ENCODE results near the gene RTL1.

RTL1 gene

GRCh38 chr14:100854435-100854834 lies 49.1 kb downstream of the RTL1 start:
- TF ChIP-seq REST (IDR thresholded peaks at IDR 0.05; ENCODE audit: low read depth), result no peak
- TF ChIP-seq NFIC (IDR thresholded peaks at IDR 0.05), result no peak
- no peak for TF ChIP-seq CREB1 (IDR thresholded peaks at IDR 0.05; ENCODE audit: low read depth)
- TF ChIP-seq EP300 (IDR thresholded peaks at IDR 0.05; ENCODE audit: borderline replicate concordance), result no peak
- no peak for TF ChIP-seq MAX (IDR thresholded peaks at IDR 0.05)
- no peak for TF ChIP-seq CEBPB (IDR thresholded peaks at IDR 0.05)
- TF ChIP-seq EGR1 (IDR thresholded peaks at IDR 0.05), result no peak
- TF ChIP-seq YY1 (IDR thresholded peaks at IDR 0.05; ENCODE audit: low read depth), result no peak
- no peak for TF ChIP-seq FOXM1 (IDR thresholded peaks at IDR 0.05; ENCODE audit: borderline replicate concordance, low read depth)
- TF ChIP-seq TAF1 (IDR thresholded peaks at IDR 0.05; ENCODE audit: low read depth), result no peak
- TF ChIP-seq RAD21 (IDR thresholded peaks at IDR 0.05; ENCODE audit: low read depth), result no peak
- TF ChIP-seq TCF12 (IDR thresholded peaks at IDR 0.05; ENCODE audit: low read depth), result no peak
- no peak for TF ChIP-seq TEAD4 (IDR thresholded peaks at IDR 0.05)
- no peak for TF ChIP-seq USF1 (IDR thresholded peaks at IDR 0.05)
- TF ChIP-seq ZBTB7A (IDR thresholded peaks at IDR 0.05; ENCODE audit: low read depth), result no peak

GRCh38 chr14:100851946-100852620 lies 51.4 kb downstream of the RTL1 start:
- no peak for TF ChIP-seq MAX (IDR thresholded peaks at IDR 0.05)
- no peak for TF ChIP-seq TAF1 (IDR thresholded peaks at IDR 0.05; ENCODE audit: low read depth)
- no peak for TF ChIP-seq USF1 (IDR thresholded peaks at IDR 0.05)
- no peak for TF ChIP-seq TCF12 (IDR thresholded peaks at IDR 0.05; ENCODE audit: low read depth)
- no peak for TF ChIP-seq NFIC (IDR thresholded peaks at IDR 0.05)
- no peak for TF ChIP-seq REST (IDR thresholded peaks at IDR 0.05; ENCODE audit: low read depth)
- TF ChIP-seq YY1 (IDR thresholded peaks at IDR 0.05; ENCODE audit: low read depth), result no peak
- no peak for TF ChIP-seq ZBTB7A (IDR thresholded peaks at IDR 0.05; ENCODE audit: low read depth)
- TF ChIP-seq CREB1 (IDR thresholded peaks at IDR 0.05; ENCODE audit: low read depth), result no peak
- TF ChIP-seq RAD21 (IDR thresholded peaks at IDR 0.05; ENCODE audit: low read depth), result no peak
- no peak for TF ChIP-seq EP300 (IDR thresholded peaks at IDR 0.05; ENCODE audit: borderline replicate concordance)
- TF ChIP-seq CEBPB (IDR thresholded peaks at IDR 0.05), result no peak
- TF ChIP-seq TEAD4 (IDR thresholded peaks at IDR 0.05), result no peak
- TF ChIP-seq EGR1 (IDR thresholded peaks at IDR 0.05), result no peak
- no peak for TF ChIP-seq FOXM1 (IDR thresholded peaks at IDR 0.05; ENCODE audit: borderline replicate concordance, low read depth)

GRCh38 chr14:100851586-100851916 lies 52.0 kb downstream of the RTL1 start:
- TF ChIP-seq FOXM1 (IDR thresholded peaks at IDR 0.05; ENCODE audit: borderline replicate concordance, low read depth) (no peak), YY1 (IDR thresholded peaks at IDR 0.05; ENCODE audit: low read depth) (no peak)

GRCh38 chr14:100850841-100851585 lies 52.5 kb downstream of the RTL1 start:
- TF ChIP-seq FOXM1 (IDR thresholded peaks at IDR 0.05; ENCODE audit: borderline replicate concordance, low read depth), result no peak
- no peak for TF ChIP-seq NFIC (IDR thresholded peaks at IDR 0.05)
- peak; percentile 72 for TF ChIP-seq RAD21 (IDR thresholded peaks at IDR 0.05; ENCODE audit: low read depth)
- no peak for TF ChIP-seq YY1 (IDR thresholded peaks at IDR 0.05; ENCODE audit: low read depth)

- TF ChIP-seq MAX (IDR thresholded peaks at IDR 0.05) (no peak), EP300 (IDR thresholded peaks at IDR 0.05; ENCODE audit: borderline replicate concordance) (no peak), USF1 (IDR thresholded peaks at IDR 0.05) (no peak)
Observed at GRCh38 chr14:100849115-100849781, 54.3 kb downstream of the RTL1 start.

Measured in Ishikawa (cell line).